ENCODE results near the gene ABCC8. TPM values are rescaled to one million over a fixed set of nuclear protein-coding genes. Genes with fewer than 3 reads are reported as not detected.
"Not testable (repeated sequence)": the region's sequence is repeated elsewhere in the genome, so short reads cannot be mapped to it uniquely, and the experiment has no call there.

The ABCC8 gene
- total RNA-seq, 1 donor from 2014 or later, result not detected

DNA sequence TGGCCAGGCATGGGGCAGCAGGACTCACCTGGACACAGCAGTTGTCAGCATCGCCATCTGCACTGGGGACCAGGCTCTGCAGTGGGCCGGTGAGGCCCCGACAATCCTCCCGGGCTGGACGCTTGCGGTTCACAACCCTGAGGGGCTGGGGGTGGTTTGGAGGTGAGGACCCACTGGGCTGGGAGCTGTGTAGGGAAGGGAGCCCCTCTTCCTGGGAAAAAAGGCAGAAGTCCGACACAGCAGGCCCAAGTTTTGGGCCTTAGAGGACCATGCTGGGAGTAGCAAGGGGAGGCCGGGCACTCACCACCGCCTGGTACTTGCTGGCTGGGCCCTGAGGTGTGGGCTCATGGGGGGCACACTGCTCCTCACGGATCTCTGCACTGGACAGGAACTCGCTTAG is 48.4 kb downstream of the ABCC8 start:
- DNase-seq (ENCODE audit: low read depth), result no peak
- no peak overlapping the region for H3K4me3 ChIP-seq (ENCODE audit: low read depth, low read length)
- TF ChIP-seq, protein P1, sequence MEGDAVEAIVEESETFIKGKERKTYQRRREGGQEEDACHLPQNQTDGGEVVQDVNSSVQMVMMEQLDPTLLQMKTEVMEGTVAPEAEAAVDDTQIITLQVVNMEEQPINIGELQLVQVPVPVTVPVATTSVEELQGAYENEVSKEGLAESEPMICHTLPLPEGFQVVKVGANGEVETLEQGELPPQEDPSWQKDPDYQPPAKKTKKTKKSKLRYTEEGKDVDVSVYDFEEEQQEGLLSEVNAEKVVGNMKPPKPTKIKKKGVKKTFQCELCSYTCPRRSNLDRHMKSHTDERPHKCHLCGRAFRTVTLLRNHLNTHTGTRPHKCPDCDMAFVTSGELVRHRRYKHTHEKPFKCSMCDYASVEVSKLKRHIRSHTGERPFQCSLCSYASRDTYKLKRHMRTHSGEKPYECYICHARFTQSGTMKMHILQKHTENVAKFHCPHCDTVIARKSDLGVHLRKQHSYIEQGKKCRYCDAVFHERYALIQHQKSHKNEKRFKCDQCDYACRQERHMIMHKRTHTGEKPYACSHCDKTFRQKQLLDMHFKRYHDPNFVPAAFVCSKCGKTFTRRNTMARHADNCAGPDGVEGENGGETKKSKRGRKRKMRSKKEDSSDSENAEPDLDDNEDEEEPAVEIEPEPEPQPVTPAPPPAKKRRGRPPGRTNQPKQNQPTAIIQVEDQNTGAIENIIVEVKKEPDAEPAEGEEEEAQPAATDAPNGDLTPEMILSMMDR (conservative IDR thresholded peaks at IDR 0.05; ENCODE audit: low read depth, low read length), result no peak

DNA sequence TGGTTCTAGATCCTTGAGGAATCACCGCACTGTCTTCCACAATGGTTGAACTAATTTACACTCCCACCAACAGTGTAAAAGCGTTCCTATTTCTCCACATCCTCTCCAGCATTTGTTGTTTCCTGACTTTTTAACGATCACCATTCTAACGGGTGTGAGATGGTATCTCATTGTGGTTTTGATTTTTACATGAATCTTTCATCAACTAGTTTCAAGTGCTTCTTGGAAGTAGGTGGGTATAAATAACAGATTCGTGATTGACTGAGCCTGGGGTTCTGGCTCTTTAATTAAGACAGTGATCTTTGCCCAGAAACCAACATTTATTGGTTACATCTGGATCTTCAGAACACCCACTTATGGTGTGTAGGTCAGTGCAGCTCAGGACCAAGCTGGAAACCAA is 50.4 kb downstream of the ABCC8 start:
- DNase-seq (ENCODE audit: low read depth); H3K4me3 ChIP-seq (ENCODE audit: low read depth, low read length): not testable (repeated sequence)

DNA sequence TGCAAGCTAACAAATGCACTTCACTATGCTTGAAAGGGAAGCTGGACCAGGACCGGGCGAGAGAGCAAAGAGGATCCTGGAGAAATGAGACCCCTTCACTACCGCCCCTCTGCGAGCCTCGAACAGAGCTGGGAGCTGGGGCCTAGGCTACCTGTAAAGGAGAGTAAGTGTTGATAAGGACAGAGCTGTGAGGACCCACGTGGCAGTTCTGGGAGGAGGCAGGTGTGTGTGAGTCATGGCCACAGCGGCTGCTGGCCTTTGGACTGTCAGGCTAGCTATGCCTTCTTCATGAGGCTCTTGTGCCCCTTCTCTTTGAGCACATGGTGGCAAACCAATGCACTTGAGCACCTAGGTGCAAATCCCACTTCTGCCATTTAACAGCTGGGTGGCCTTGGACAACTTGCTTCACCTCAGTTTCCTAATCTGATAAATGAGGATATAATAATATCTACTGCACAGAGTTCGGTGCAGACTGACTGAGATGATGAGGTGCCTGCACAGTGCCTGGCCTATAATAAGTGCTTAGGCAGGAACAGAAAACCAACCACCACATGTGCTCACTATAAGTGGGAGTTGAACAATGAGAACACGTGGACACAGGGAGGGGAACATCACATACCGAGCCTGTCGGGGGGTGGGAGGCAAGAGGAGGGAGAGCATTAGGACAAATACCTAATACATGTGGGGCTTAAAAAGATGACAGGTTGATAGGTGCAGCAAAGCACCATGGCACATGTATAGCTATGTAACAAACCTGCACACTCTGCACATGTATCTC is 52.9 kb downstream of the ABCC8 start:
- TF ChIP-seq, protein P1 (conservative IDR thresholded peaks at IDR 0.05; ENCODE audit: low read depth, low read length), result no peak
- DNase-seq (ENCODE audit: low read depth), result no peak
- no peak overlapping the region for H3K4me3 ChIP-seq (ENCODE audit: low read depth, low read length)

DNA sequence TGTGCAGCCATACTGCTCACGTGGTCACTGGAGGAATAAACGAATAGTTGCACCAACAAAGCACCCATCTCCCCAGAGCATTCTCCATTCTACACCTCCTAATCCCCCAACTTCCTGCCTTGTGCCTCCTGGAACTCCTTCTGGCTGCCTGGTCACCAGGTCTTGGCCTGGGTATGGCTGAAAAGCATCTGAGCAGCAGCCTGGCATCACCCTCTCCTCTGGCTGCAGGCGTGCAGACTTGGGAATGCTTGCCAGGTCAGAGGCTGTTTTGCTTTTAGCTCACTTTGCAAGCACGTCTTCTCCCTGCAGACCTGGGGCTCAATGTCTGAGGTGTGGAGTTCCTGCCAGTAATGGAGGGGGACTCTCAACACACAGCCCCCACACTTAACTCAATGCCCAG is 54.9 kb downstream of the ABCC8 start:
- TF ChIP-seq, protein P1 (conservative IDR thresholded peaks at IDR 0.05; ENCODE audit: low read depth, low read length), result no peak
- no peak for DNase-seq (ENCODE audit: low read depth)
- no peak overlapping the region for H3K4me3 ChIP-seq (ENCODE audit: low read depth, low read length)

DNA sequence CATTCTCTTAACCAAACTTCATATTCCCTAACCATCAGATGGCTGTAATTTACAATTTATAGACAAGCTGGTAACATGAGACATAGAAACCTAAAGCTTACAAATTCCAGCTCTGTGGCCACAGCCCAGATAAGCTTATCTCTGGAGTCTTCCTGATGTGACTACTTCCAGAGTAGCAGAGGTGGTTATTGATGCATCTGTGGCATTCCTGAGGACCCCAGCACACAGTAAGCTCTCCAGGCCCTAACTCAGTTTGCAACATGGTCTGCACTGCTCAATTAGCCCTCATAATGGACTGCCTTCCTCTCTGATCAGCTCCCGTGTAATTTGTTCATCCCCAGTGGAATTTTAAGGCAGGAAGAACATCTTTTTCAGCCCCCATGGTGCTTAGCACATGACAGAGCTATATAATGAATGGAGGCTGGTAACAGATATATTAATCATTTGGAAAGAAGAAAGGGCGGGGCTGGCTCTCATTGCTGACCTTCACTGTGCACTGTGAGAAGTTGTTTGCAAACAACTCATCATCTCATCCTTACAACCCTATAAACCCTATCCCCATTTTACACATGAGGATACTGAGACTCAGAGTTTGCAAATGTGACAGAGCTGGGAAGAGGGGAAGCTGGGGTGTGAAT is 58.1 kb downstream of the ABCC8 start:
- H3K4me3 ChIP-seq (ENCODE audit: low read depth, low read length), result no peak overlapping the region
- TF ChIP-seq, protein P1 (conservative IDR thresholded peaks at IDR 0.05; ENCODE audit: low read depth, low read length), result no peak
- no peak for DNase-seq (ENCODE audit: low read depth)

DNA sequence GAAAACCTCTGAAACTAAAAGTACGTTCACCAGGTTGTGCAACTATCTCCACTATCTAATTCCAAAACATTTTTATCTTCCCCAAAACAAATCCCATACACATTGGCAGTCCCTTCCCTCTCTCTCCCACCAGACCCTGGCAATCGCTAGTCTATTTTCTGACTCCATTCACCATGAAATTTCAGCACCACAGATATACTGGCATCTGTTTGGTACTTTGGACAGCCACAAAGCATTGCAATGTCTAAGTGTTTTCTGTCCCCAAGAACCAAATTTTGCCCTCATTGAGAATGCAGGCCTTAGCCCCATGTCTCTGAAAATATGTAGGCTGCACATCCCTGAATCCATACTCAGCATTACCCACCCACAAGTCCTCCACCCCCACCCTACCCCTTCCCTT is 60.2 kb downstream of the ABCC8 start:
- H3K4me3 ChIP-seq (ENCODE audit: low read depth, low read length), result no peak overlapping the region
- TF ChIP-seq, protein P1 (conservative IDR thresholded peaks at IDR 0.05; ENCODE audit: low read depth, low read length), result no peak
- no peak for DNase-seq (ENCODE audit: low read depth)

DNA sequence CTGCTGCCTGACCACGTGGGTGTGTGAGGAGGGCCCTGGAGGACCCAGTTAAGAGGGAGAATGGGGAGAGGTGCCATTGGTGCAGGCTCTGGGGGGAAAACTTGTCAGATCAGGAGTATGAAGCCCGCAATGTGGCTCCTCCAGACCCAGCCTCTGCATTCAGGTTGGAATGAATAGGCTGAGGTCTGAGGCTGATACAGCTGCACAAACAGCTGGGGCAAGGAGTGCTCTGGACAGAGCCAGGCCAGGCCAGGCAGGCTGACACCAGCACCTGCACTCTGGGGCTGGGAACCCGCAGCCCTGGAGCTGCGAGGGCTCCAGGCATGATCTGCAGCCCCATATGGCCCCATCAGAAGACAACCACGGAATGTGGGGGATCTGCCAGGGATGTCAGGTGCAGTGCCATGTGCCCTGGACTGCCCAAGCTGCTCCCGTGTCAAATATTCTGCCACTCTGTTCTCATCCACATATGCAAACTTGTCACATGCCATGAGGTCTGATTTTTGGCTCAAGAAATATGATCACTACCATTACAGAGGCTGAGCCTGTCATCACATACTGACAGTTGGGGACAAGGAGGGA is 61.0 kb downstream of the ABCC8 start:
- TF ChIP-seq, protein P1 (conservative IDR thresholded peaks at IDR 0.05; ENCODE audit: low read depth, low read length), result no peak
- no peak overlapping the region for H3K4me3 ChIP-seq (ENCODE audit: low read depth, low read length)
- no peak for DNase-seq (ENCODE audit: low read depth)

Measured in epithelial cell of proximal tubule (primary cell).